A673 (cell line): ENCODE measurements around the gene OR8B8. TPM values are rescaled to one million over a fixed set of nuclear protein-coding genes. Genes with fewer than 3 reads are reported as not detected.
"Not testable (repeated sequence)": the region's sequence is repeated elsewhere in the genome, so short reads cannot be mapped to it uniquely, and the experiment has no call there.

ENCODE experiments used
- BruUV-seq: library from RNA; stranded (reverse); fragments of 400-500 nt; replicated peaks from 2 replicates; lab custom pipeline; 2021; lab: Mats Ljungman, UMichigan
- CTCF ChIA-PET: fragments of 300-600 bp; sonication (Branson Sonifier 250); formaldehyde crosslinking; loops from one replicate; lab custom pipeline; 2022; ENCODE audit warnings: antibody characterized with exemption; lab: Charles Lee
- POLR2A ChIA-PET: fragments of 300-600 bp; sonication (Branson Sonifier 250); formaldehyde crosslinking; loops from one replicate; lab custom pipeline; 2022; ENCODE audit warnings: antibody characterized with exemption; ENCODE audit not compliant: low non-redundant PET; lab: Charles Lee
- DNase-seq: peaks from one replicate; pipeline ENCODE4 v3.0.0-alpha.2; 2015; ENCODE audit warnings: low spot score
- H3K27ac ChIP-seq: fragments of 200-600 bp; sonication (generic); 2 replicates; pipeline ENCODE4 v1.5.1; 2016; ENCODE audit warnings: mixed run types, low read depth, mild to moderate bottlenecking, mixed read lengths, antibody characterized with exemption, low read length; ENCODE audit not compliant: poor library complexity, severe bottlenecking
- H3K27me3 ChIP-seq: fragments of 200-600 bp; sonication (generic); replicated peaks from 2 replicates; pipeline ENCODE4 v1.6.1; 2017; ENCODE audit warnings: mixed run types, low read depth, mild to moderate bottlenecking, mixed read lengths, antibody characterized with exemption, low read length; ENCODE audit not compliant: insufficient read depth, poor library complexity
- H3K36me3 ChIP-seq: fragments of 200-600 bp; sonication (generic); 2 replicates; pipeline ENCODE4 v1.6.1; 2016; ENCODE audit warnings: mixed run types, mild to moderate bottlenecking, mixed read lengths, antibody characterized with exemption, low read length; ENCODE audit not compliant: insufficient read depth, poor library complexity, severe bottlenecking
- H3K4me1 ChIP-seq: fragments of 200-600 bp; sonication (generic); 2 replicates; pipeline ENCODE4 v1.6.1; 2017; ENCODE audit warnings: mixed run types, mild to moderate bottlenecking, mixed read lengths, antibody characterized with exemption, low read length; ENCODE audit not compliant: insufficient read depth, poor library complexity, severe bottlenecking
- H3K4me3 ChIP-seq: fragments of 200-600 bp; sonication (generic); 2 replicates; pipeline ENCODE4 v1.5.1; 2016; ENCODE audit warnings: low read depth, mixed run types, mild to moderate bottlenecking, mixed read lengths, low read length; ENCODE audit not compliant: poor library complexity, severe bottlenecking
- H3K9me3 ChIP-seq: fragments of 200-600 bp; sonication (generic); 2 replicates; pipeline ENCODE4 v1.6.1; 2016; ENCODE audit warnings: mixed run types, low read depth, mild to moderate bottlenecking, mixed read lengths, antibody characterized with exemption, low read length; ENCODE audit not compliant: poor library complexity, severe bottlenecking
- EZH2 ChIP-seq: fragments of 200-600 bp; sonication (generic); IDR thresholded peaks from 2 replicates; pipeline ENCODE4 v1.6.1; 2017; ENCODE audit warnings: borderline replicate concordance, low read depth, mild to moderate bottlenecking, mixed read lengths, antibody characterized with exemption, low read length; ENCODE audit not compliant: poor library complexity, severe bottlenecking
- intact Hi-C: fragments of 100-400 bp; cut with micrococcal nuclease; formaldehyde crosslinking; loops from one replicate; pipeline ENCODE4 v1.10.0; 2022; ENCODE audit not compliant: unreplicated experiment
- total RNA-seq: library from RNA; stranded (reverse); gene quantifications from 2 replicates; pipeline ENCODE4 v1.2.3, GENCODE V29; 2021
- TF ChIP-seq, protein P1 (sequence below): fragments of 300-800, 200-600 bp; sonication (generic); conservative IDR thresholded peaks from 2 replicates; pipeline ENCODE4 v1.5.1; 2017; ENCODE audit warnings: low read depth, mild to moderate bottlenecking, antibody characterized with exemption, low read length, moderate library complexity, mixed read lengths

Gene OR8B8
- total RNA-seq, 1 experiment from 2014 or later = not detected

DNA sequence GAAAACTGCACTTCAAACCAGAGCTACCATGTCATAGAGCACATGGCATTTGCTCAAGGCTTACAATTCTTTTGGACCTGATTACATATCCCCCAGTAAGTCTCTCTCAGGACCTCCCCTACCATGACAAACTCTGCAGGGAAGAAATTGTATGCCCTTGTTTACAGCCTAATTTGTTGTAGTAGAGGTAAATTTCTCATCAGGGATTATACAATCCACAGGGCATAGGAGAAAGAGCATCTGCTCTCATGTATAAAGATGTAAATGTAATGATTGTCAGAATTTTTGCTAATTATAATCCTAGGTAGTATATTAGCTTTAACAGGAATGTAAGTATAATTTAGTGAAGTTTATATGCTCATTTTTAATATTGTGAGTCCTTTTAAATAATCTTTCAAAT is 46.6 kb downstream of the OR8B8 start, which contains the start of gene OR8B3:
Gene OR8B3 (minus strand): TSS at position 101 of the 400 bp plus-strand sequence. CDS start 1,673 bp downstream, outside the sequence.
- Histone ChIP-seq H3K27me3 (no peaks in the 10 kb centered on the region), H3K36me3 (no peaks in the 10 kb centered on the region), H3K4me1 (no peaks in the 10 kb centered on the region), H3K9me3 (no peaks in the 10 kb centered on the region), H3K4me3 (no peak within 1 kb of the TSS), H3K27ac (no peak within 1 kb of the TSS)
- intact Hi-C loops = no loop called here
- TF ChIP-seq EZH2 = no peak
- TF ChIP-seq, protein P1, sequence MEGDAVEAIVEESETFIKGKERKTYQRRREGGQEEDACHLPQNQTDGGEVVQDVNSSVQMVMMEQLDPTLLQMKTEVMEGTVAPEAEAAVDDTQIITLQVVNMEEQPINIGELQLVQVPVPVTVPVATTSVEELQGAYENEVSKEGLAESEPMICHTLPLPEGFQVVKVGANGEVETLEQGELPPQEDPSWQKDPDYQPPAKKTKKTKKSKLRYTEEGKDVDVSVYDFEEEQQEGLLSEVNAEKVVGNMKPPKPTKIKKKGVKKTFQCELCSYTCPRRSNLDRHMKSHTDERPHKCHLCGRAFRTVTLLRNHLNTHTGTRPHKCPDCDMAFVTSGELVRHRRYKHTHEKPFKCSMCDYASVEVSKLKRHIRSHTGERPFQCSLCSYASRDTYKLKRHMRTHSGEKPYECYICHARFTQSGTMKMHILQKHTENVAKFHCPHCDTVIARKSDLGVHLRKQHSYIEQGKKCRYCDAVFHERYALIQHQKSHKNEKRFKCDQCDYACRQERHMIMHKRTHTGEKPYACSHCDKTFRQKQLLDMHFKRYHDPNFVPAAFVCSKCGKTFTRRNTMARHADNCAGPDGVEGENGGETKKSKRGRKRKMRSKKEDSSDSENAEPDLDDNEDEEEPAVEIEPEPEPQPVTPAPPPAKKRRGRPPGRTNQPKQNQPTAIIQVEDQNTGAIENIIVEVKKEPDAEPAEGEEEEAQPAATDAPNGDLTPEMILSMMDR = no peak
- ChIA-PET POLR2A (no interaction called here), CTCF (no interaction called here)
- no peak for DNase-seq
- BruUV-seq = no TSS peak

DNA sequence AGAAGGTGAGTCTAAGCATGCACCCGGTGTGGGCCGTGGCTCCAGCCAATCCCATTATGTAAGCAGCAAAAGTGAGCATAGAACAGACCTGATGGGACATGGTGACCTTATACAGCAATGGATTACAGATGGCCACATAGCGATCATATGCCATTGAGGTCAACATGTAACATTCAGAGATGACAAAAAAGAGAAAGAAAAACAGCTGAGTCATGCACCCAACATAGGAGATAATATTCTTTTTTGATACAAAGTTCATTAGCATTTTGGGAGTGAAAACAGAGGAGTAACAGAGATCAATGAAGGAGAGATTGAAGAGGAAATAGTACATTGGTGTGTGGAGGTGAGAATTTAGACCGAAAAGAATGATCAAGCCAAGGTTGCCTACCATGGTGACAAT is 48.6 kb downstream of the OR8B8 start:
- H3K9me3 ChIP-seq, CTCF ChIA-PET, H3K4me3 ChIP-seq, H3K27me3 ChIP-seq, DNase-seq, H3K27ac ChIP-seq, BruUV-seq, intact Hi-C loops, H3K36me3 ChIP-seq, H3K4me1 ChIP-seq, POLR2A ChIA-PET: not testable (repeated sequence)

DNA sequence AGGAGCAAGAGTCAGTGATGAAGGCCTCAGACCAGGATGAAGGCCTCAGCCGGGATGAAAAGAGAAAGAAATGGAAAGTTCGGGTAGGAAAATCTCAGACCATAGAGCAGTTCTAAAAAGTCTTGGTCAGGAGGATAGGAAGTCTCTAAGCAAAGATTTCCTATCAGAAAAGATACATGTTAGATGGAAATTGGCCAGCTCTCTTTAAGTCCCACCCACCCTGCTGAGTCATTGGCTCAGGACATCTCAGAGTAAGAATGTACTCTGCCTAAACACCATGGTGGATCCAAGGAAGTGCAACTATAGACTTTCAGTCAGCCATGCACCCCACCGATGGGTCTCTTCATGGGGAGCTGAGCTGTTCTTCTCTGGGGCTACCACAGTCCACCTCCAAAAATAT is 51.1 kb downstream of the OR8B8 start:
- Histone ChIP-seq H3K27ac (no peak overlapping the region), H3K27me3 (no peaks in the 10 kb centered on the region), H3K4me1 (no peaks in the 10 kb centered on the region), H3K9me3 (no peaks in the 10 kb centered on the region), H3K4me3 (no peak overlapping the region), H3K36me3 (no peaks in the 10 kb centered on the region)
- TF ChIP-seq, protein P1 = no peak
- TF ChIP-seq EZH2 = no peak
- peak; percentile 56 for DNase-seq
- POLR2A ChIA-PET = interaction anchor here (0.5 kb wide), 1 partner anchor 98 kb away, joined by 3 read pairs; no protein-coding TSS in a partner anchor
- intact Hi-C loops = no loop called here
- CTCF ChIA-PET = no interaction called here
- BruUV-seq = no TSS peak

Other genes starting within 250 kb of the OR8B8 start
- not detected in 2 replicates for gene OR8G1, start 204.6 kb downstream of the OR8B8 start, total RNA-seq
- not detected in 2 replicates for gene OR8G5, start 189.3 kb downstream of the OR8B8 start, total RNA-seq
- gene OR8D1, start 131.7 kb downstream of the OR8B8 start, total RNA-seq = 0.41 and 0.52 TPM in 2 replicates
- not detected in 2 replicates for gene OR8D2, start 125.5 kb downstream of the OR8B8 start, total RNA-seq
- gene OR8B2, start 61.2 kb downstream of the OR8B8 start, total RNA-seq = not detected in 2 replicates
- not detected in 2 replicates for gene OR8B3, start 46.7 kb downstream of the OR8B8 start, total RNA-seq
- gene OR8B4, start 20.8 kb downstream of the OR8B8 start, total RNA-seq = not detected in 2 replicates
- not detected in 2 replicates for gene OR8B12, start 98.0 kb upstream of the OR8B8 start, total RNA-seq
- not detected in 2 replicates for gene OR8A1, start 124.3 kb upstream of the OR8B8 start, total RNA-seq
- gene PANX3, start 165.7 kb upstream of the OR8B8 start, total RNA-seq = not detected in 2 replicates
- gene TBRG1, start 177.2 kb upstream of the OR8B8 start, total RNA-seq = 37.8 and 44.4 TPM in 2 replicates
- gene SIAE, start 228.0 kb upstream of the OR8B8 start, total RNA-seq = 11.2 and 12.0 TPM in 2 replicates
- 22.9 and 25.8 TPM in 2 replicates for gene SPA17, start 228.2 kb upstream of the OR8B8 start, total RNA-seq